KMS-11 (cell line): Measurements from ENCODE around the gene HDAC7.

Experiments used
- H2AFZ ChIP-seq: fragments of 200-600 bp; sonication (generic); 2 replicates; pipeline ENCODE4 v1.6.1; 2016; ENCODE audit warnings: antibody characterized with exemption, mixed run types, low read depth
- H3K27ac ChIP-seq: fragments of 200-600 bp; sonication (generic); 2 replicates; pipeline ENCODE4 v1.6.1; 2016; ENCODE audit warnings: mild to moderate bottlenecking, mixed run types
- H3K27me3 ChIP-seq: fragments of 200-600 bp; sonication (generic); 2 replicates; pipeline ENCODE4 v1.6.1; 2017; ENCODE audit warnings: mild to moderate bottlenecking, low read depth, mixed run types, moderate library complexity; ENCODE audit not compliant: insufficient read depth
- H3K36me3 ChIP-seq: fragments of 200-600 bp; sonication (generic); 2 replicates; pipeline ENCODE4 v1.6.1; 2017; ENCODE audit warnings: mild to moderate bottlenecking, mixed run types; ENCODE audit not compliant: insufficient read depth
- H3K4me1 ChIP-seq: fragments of 200-600 bp; sonication (generic); 2 replicates; pipeline ENCODE4 v1.6.1; 2016; ENCODE audit warnings: mild to moderate bottlenecking, low read depth, mixed run types; ENCODE audit not compliant: poor library complexity, severe bottlenecking
- H3K4me2 ChIP-seq: fragments of 200-600 bp; sonication (generic); 2 replicates; pipeline ENCODE4 v1.7.0; 2016; ENCODE audit warnings: mild to moderate bottlenecking, mixed run types
- H3K4me3 ChIP-seq: fragments of 200-600 bp; sonication (generic); IDR thresholded peaks from 2 replicates; pipeline ENCODE4 v1.6.1; 2017; ENCODE audit warnings: low read depth, low read length, mixed read lengths; ENCODE audit not compliant: insufficient read depth
- H3K79me2 ChIP-seq: fragments of 200-600 bp; sonication (generic); 2 replicates; pipeline ENCODE4 v1.6.1; 2016; ENCODE audit warnings: low read depth, mixed run types; ENCODE audit not compliant: insufficient read depth
- H3K9ac ChIP-seq: fragments of 200-600 bp; sonication (generic); 2 replicates; pipeline ENCODE4 v1.6.1; 2016; ENCODE audit warnings: mild to moderate bottlenecking, mixed run types
- H4K20me1 ChIP-seq: fragments of 200-600 bp; sonication (generic); 2 replicates; pipeline ENCODE4 v1.6.1; 2016; ENCODE audit warnings: mild to moderate bottlenecking, mixed run types; ENCODE audit not compliant: insufficient read depth
- CTCF ChIP-seq: fragments of 200-600 bp; sonication (generic); conservative IDR thresholded peaks from 2 replicates; pipeline ENCODE4 v1.6.1; 2017; ENCODE audit warnings: low read depth, mild to moderate bottlenecking, antibody characterized with exemption, low read length, moderate library complexity, mixed read lengths

Gene HDAC7

GRCh38 chr12:47798382-47798948, 21.2 kb downstream of the HDAC7 start:
- H3K4me1 ChIP-seq: peaks cover 17% of the 10 kb centered on the region
- no peak overlapping the region for H3K27ac ChIP-seq
- no peak overlapping the region for H2AFZ ChIP-seq
- H4K20me1 ChIP-seq: no peaks in the 10 kb centered on the region
- no peak overlapping the region for H3K4me2 ChIP-seq
- no peak overlapping the region for H3K4me3 ChIP-seq
- no peaks in the 10 kb centered on the region for H3K27me3 ChIP-seq
- no peak for TF ChIP-seq CTCF
- H3K79me2 ChIP-seq: peaks cover 25% of the 10 kb centered on the region; the same call in 1 of the 2 replicates
- no peak overlapping the region for H3K9ac ChIP-seq
- no peaks in the 10 kb centered on the region for H3K36me3 ChIP-seq

GRCh38 chr12:47797441-47797840, 22.3 kb downstream of the HDAC7 start:
- H4K20me1 ChIP-seq: no peaks in the 10 kb centered on the region
- H3K4me1 ChIP-seq: peaks cover 7% of the 10 kb centered on the region
- no peak overlapping the region for H3K4me3 ChIP-seq
- TF ChIP-seq CTCF: peak; percentile 38; the same call in 1 of the 2 replicates
- no peak overlapping the region for H3K4me2 ChIP-seq
- peaks cover 15% of the 10 kb centered on the region; the same call in 1 of the 2 replicates for H3K79me2 ChIP-seq
- no peak overlapping the region for H2AFZ ChIP-seq
- H3K27me3 ChIP-seq: no peaks in the 10 kb centered on the region
- no peak overlapping the region for H3K9ac ChIP-seq
- no peak overlapping the region for H3K27ac ChIP-seq
- no peaks in the 10 kb centered on the region for H3K36me3 ChIP-seq

- no peak overlapping the region for H3K27ac ChIP-seq
- no peaks in the 10 kb centered on the region for H3K36me3 ChIP-seq
- H3K4me3 ChIP-seq: no peak overlapping the region
- H3K4me1 ChIP-seq: no peaks in the 10 kb centered on the region
- no peak overlapping the region for H3K9ac ChIP-seq
- no peak for TF ChIP-seq CTCF
- no peaks in the 10 kb centered on the region for H4K20me1 ChIP-seq
- H3K27me3 ChIP-seq: no peaks in the 10 kb centered on the region
- H2AFZ ChIP-seq: no peak overlapping the region
- no peak overlapping the region for H3K4me2 ChIP-seq
- peaks cover 7% of the 10 kb centered on the region; the same call in 1 of the 2 replicates for H3K79me2 ChIP-seq
Observed at GRCh38 chr12:47795814-47796411, 23.8 kb downstream of the HDAC7 start.

GRCh38 chr12:47795121-47795813, 24.4 kb downstream of the HDAC7 start:
- Histone ChIP-seq H3K79me2 (peaks cover under 1% of the 10 kb centered on the region; the same call in 1 of the 2 replicates), H3K36me3 (no peaks in the 10 kb centered on the region), H3K9ac (no peak overlapping the region), H3K27ac (no peak overlapping the region), H3K27me3 (no peaks in the 10 kb centered on the region), H3K4me1 (no peaks in the 10 kb centered on the region), H4K20me1 (no peaks in the 10 kb centered on the region), H2AFZ (no peak overlapping the region), H3K4me2 (no peak overlapping the region), H3K4me3 (no peak overlapping the region)
- no peak for TF ChIP-seq CTCF
